HEK293T (cell line): ENCODE data around the gene CEP350.

Experiments
- BHLHE40 ChIP-seq: fragments of 450-650 bp; IDR thresholded peaks from 2 replicates; pipeline ENCODE4 v1.6.1; 2016; ENCODE audit warnings: mild to moderate bottlenecking, moderate library complexity, borderline replicate concordance
- FOXK2 ChIP-seq: fragments of 450-650 bp; IDR thresholded peaks from 2 replicates; pipeline ENCODE4 v1.6.1; 2016; ENCODE audit warnings: mild to moderate bottlenecking
- L3MBTL2 ChIP-seq: fragments of 450-650 bp; conservative IDR thresholded peaks from 2 replicates; pipeline ENCODE4 v1.6.1; 2016; ENCODE audit warnings: mild to moderate bottlenecking
- LEF1 ChIP-seq: fragments of 450-650 bp; IDR thresholded peaks from 2 replicates; pipeline ENCODE4 v1.6.1; 2017; ENCODE audit warnings: mild to moderate bottlenecking, borderline replicate concordance
- NFRKB ChIP-seq: fragments of 450-650 bp; IDR thresholded peaks from 2 replicates; pipeline ENCODE4 v1.6.1; 2016; ENCODE audit warnings: mild to moderate bottlenecking, moderate library complexity
- SUZ12 ChIP-seq: fragments of 450-650 bp; IDR thresholded peaks from 2 replicates; pipeline ENCODE4 v1.6.1; 2016; ENCODE audit warnings: mild to moderate bottlenecking
- ZNF384 ChIP-seq: fragments of 450-650 bp; IDR thresholded peaks from 2 replicates; pipeline ENCODE4 v1.6.1; 2016

DNA sequence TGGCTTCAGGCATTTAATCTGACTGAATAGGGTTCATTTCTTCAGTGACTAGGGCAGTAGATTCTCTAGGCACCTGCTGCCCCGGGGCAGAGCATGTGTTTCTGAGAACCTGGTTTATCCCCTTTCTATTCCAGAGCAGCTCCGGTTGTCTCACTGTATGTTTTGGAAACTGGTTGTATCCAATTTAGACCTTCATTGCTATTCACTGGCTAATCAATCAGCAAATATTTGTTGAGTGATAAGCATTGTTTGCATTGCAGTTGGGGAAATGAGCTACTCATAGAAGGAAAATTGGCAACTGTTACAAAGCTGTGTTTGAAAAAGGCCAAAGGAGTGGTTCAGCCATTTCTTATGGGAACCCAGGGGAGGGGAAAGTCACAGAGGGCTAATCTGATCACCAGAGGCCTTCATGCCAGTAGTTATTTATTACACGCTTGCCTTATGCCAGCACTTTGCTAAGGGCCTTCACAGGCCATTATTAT lies 203.0 kb downstream of the CEP350 start:
- TF ChIP-seq ZNF384, result no peak
- TF ChIP-seq LEF1, result no peak
- TF ChIP-seq BHLHE40, result no peak
- TF ChIP-seq SUZ12, result no peak
- TF ChIP-seq L3MBTL2, result no peak
- TF ChIP-seq FOXK2, result no peak
- no peak for TF ChIP-seq NFRKB
